A549 (cell line): ENCODE data around the gene HOOK2. TPM values are rescaled to one million over a fixed set of nuclear protein-coding genes. Genes with fewer than 3 reads are reported as not detected.
A peak's percentile ranks its signal among the peaks of the same experiment; 100 is the strongest.

Source experiments
- ATAC-seq, 2 experiments: fragments of 200-7000 bp in 1 of 2; fragments of >200 bp in 1 of 2; cut with Nextera tagmentation in 1 of 2; cut with Tn5 transposase in 1 of 2; 3 replicates each; pipeline versions ENCODE4 v1.8.0 to v1.9.1; 2018 to 2020; ENCODE audit warnings: mild to moderate bottlenecking in 1 of 2, moderate library complexity in 1 of 2
- CTCF ChIA-PET: fragments of 300-600 bp; sonication (Branson Sonifier 250); formaldehyde crosslinking; extraction: SDS; loops from one replicate; lab custom pipeline; 2021; ENCODE audit warnings: antibody characterized with exemption, inconsistent platforms; lab: Yijun Ruan, JAX
- POLR2A ChIA-PET: fragments of 350-600 bp; formaldehyde crosslinking; extraction: SDS; loops from one replicate; lab custom pipeline; 2021; ENCODE audit warnings: antibody characterized with exemption, inconsistent platforms; lab: Yijun Ruan, JAX
- DNase-seq, 2 experiments: peaks; one replicate each; pipeline versions ENCODE4 v3.0.0 to v3.0.0-alpha.2; 2011 to 2016; ENCODE audit warnings: low read depth in 1 of 2, low spot score in 1 of 2
- FAIRE-seq: peaks from 2 replicates; lab custom pipeline; 2011; peaks lifted over from hg19 to GRCh38; lab: Jason Lieb, UNC
- H3K27ac ChIP-seq, 2 experiments: fragments of >200 bp; sonication (Bioruptor Twin); formaldehyde crosslinking; 3 replicates each; pipeline ENCODE4 v1.5.1; 2016 to 2017
- H3K4me1 ChIP-seq: fragments of >200 bp; sonication (Bioruptor Twin); formaldehyde crosslinking; 3 replicates; pipeline ENCODE4 v1.6.1; 2016
- H3K4me2 ChIP-seq: fragments of >200 bp; sonication (Bioruptor Twin); formaldehyde crosslinking; 3 replicates; pipeline ENCODE4 v1.6.1; 2016
- H3K4me3 ChIP-seq: fragments of >200 bp; sonication (Bioruptor Twin); formaldehyde crosslinking; 3 replicates; pipeline ENCODE4 v1.5.1; 2016
- H3K9me3 ChIP-seq: fragments of >200 bp; sonication (Bioruptor Twin); formaldehyde crosslinking; 3 replicates; pipeline ENCODE4 v1.6.1; 2016
- BHLHE40 ChIP-seq: IDR thresholded peaks from 2 replicates; pipeline ENCODE4 v1.6.1; 2012; ENCODE audit warnings: low read depth, low read length, inconsistent platforms
- EHF ChIP-seq: fragments of 250-450 bp; sonication (Bioruptor Pico); IDR thresholded peaks from 2 replicates; pipeline ENCODE4 v1.5.0; 2020; ENCODE audit warnings: mild to moderate bottlenecking
- FOSB ChIP-seq: fragments of 250-450 bp; sonication (Bioruptor Pico); IDR thresholded peaks from 2 replicates; pipeline ENCODE4 v1.5.0; 2020; ENCODE audit warnings: mild to moderate bottlenecking, moderate library complexity
- FOSL2 ChIP-seq, 2 experiments: fragments of 450-650 bp in 1 of 2; fragments of >200 bp in 1 of 2; sonication (Bioruptor Twin) in 1 of 2; formaldehyde crosslinking; IDR thresholded peaks; 2 replicates each; pipeline versions ENCODE4 v1.5.0 to v1.6.1; 2016 to 2020; ENCODE audit warnings: mild to moderate bottlenecking in 1 of 2, moderate library complexity in 1 of 2
- GATA3 ChIP-seq: IDR thresholded peaks from 2 replicates; pipeline ENCODE4 v1.6.1; 2012; ENCODE audit warnings: borderline replicate concordance
- HEYL ChIP-seq: fragments of 250-450 bp; sonication (Bioruptor Pico); IDR thresholded peaks from 2 replicates; pipeline ENCODE4 v1.8.0; 2021; ENCODE audit warnings: mild to moderate bottlenecking, moderate library complexity
- KDM5A ChIP-seq: fragments of 200-600 bp; sonication (generic); IDR thresholded peaks from 2 replicates; pipeline ENCODE4 v1.6.1; 2016; ENCODE audit warnings: antibody characterized with exemption, mild to moderate bottlenecking
- MAFK ChIP-seq: fragments of 450-650 bp; IDR thresholded peaks from 2 replicates; pipeline ENCODE4 v1.6.1; 2014; ENCODE audit not compliant: partially characterized antibody
- MAZ ChIP-seq: fragments of 150-350 bp; IDR thresholded peaks from 2 replicates; pipeline ENCODE4 v1.6.1; 2014; ENCODE audit warnings: antibody characterized with exemption, low read depth, low read length, borderline replicate concordance
- NPAS2 ChIP-seq: fragments of 250-450 bp; sonication (Bioruptor Pico); IDR thresholded peaks from 2 replicates; pipeline ENCODE4 v1.8.0; 2022; ENCODE audit warnings: mild to moderate bottlenecking, moderate library complexity, borderline replicate concordance
- NR3C1 ChIP-seq: fragments of >200 bp; sonication (Bioruptor Twin); formaldehyde crosslinking; IDR thresholded peaks from 3 replicates; pipeline ENCODE4 v1.6.1; 2017
- RAD21 ChIP-seq, 2 experiments: fragments of >200 bp in 1 of 2; sonication (Bioruptor Twin) in 1 of 2; formaldehyde crosslinking in 1 of 2; IDR thresholded peaks in 1 of 2; conservative IDR thresholded peaks in 1 of 2; 2 replicates in 1 of 2; 3 replicates in 1 of 2; pipeline ENCODE4 v1.6.1; 2012 to 2018; ENCODE audit warnings: inconsistent platforms in 1 of 2
- RFX5 ChIP-seq: fragments of 450-650 bp; IDR thresholded peaks from 2 replicates; pipeline ENCODE4 v1.7.1; 2014; ENCODE audit warnings: antibody characterized with exemption, mild to moderate bottlenecking, moderate library complexity
- SMC3 ChIP-seq: fragments of >200 bp; sonication (Bioruptor Twin); formaldehyde crosslinking; IDR thresholded peaks from 3 replicates; pipeline ENCODE4 v1.6.1; 2018; ENCODE audit warnings: inconsistent platforms
- ZFP36 ChIP-seq: fragments of 450-650 bp; IDR thresholded peaks from 2 replicates; pipeline ENCODE4 v1.6.1; 2014; ENCODE audit warnings: borderline replicate concordance; ENCODE audit not compliant: partially characterized antibody
- WGBS: methylation state at CpG from one replicate; pipeline ENCODE4 v1.1.6; 2017; ENCODE audit errors: missing lambda C conversion rate; 5-methylcytosine and 5-hydroxymethylcytosine counted together
- polyA plus RNA-seq, 4 experiments: library from polyadenylated mRNA; depleted of rRNA in 3 of 4; stranded (reverse); fragments of >200 nt; fragmentation: RNase III in 1 of 4; extraction: RNeasy Plus Mini Kit Qiagen cat#74134 plus additional on column Dnase treatment in 1 of 4; gene quantifications; 2 replicates in 3 of 4; 3 replicates in 1 of 4; pipeline ENCODE4 v1.2.3, GENCODE V29; 2011 to 2017
- TF ChIP-seq, protein P1 (sequence below): fragments of 150-350 bp; IDR thresholded peaks from 2 replicates; pipeline ENCODE4 v1.6.1; 2014; ENCODE audit warnings: low read depth, mild to moderate bottlenecking, low read length
- TF ChIP-seq, protein P2 (sequence below): fragments of 250-450 bp; sonication (Bioruptor Pico); IDR thresholded peaks from 2 replicates; pipeline ENCODE4 v1.5.0; 2021; ENCODE audit warnings: mild to moderate bottlenecking, moderate library complexity, borderline replicate concordance
- TF ChIP-seq, protein P3 (sequence below): IDR thresholded peaks from 2 replicates; pipeline ENCODE4 v1.6.1; 2012
- TF ChIP-seq, protein P4 (sequence below): fragments of >200 bp; sonication (Bioruptor Twin); formaldehyde crosslinking; IDR thresholded peaks from 3 replicates; pipeline ENCODE4 v1.5.1; 2016

Gene HOOK2
- polyA plus RNA-seq, 2 of the 4 experiments (the other 2 are of a cell fraction): 8.3 to 21.5 TPM

DNA sequence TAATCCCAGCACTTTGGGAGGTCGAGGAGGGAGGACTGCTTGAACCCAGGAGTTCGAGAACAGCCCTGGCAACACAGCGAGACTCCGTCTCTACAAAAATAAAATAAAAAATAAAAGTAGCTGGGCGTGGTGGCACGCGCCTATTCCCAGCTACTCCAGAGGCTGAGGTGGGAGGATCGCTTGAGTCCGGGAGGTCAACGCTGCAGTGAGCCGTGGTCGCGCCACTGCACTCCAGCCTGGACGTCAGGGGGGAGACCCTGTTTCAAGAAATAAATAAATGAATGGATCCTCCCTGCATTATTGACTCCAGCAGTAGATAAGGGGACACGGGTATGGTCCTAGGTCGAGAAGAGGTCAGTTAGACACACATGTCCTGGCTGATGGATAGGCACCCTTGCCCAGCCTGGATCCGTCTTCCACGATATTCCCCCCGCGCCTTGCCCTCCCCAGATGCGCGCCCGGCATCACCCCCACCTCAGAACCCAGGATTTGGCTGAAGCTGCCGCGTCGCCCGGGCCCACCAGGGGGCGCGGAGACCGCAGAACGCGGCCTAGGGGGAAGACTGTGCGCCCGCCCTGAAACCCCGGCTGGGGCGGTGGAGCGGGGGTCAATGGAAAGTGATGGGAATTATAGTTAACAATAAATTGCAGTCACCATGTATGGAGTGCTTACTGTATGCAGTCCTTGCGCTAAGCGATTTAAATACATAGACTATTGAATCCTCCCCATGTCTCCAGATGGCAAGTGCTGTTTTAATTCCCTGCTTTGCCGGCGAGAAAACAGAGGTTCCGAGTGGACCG, 2.1 kb upstream of the HOOK2 start:
- DNase-seq (peak in 1 of 2 experiments; percentile 77), ATAC-seq (peak; percentile 56 to 75), FAIRE-seq (no peak)
- Histone ChIP-seq H3K27ac (peak overlapping the region; percentile 91 to 99), H3K9me3 (no peaks in the 10 kb centered on the region), H3K4me2 (peak overlapping the region; percentile 86), H3K4me3 (peak overlapping the region; percentile 55), H3K4me1 (peaks cover 40% of the 10 kb centered on the region)
- TF ChIP-seq NPAS2 (no peak), RFX5 (no peak), RAD21 (conservative IDR thresholded peaks at IDR 0.05 in 1 of 2, IDR thresholded peaks at IDR 0.05 in 1 of 2) (peak; percentile 75 to 80), SMC3 (peak; percentile 90), EHF (CRISPR knock-in tag) (no peak), MAZ (peak; percentile 16; the same call in 1 of the 2 replicates), FOSL2 (IDR thresholded peaks at IDR 0.05) (no peak), FOSL2 (CRISPR knock-in tag; IDR thresholded peaks at IDR 0.05) (0 out of 2 replicates have a peak, but pooled peaks have one; percentile 6), NR3C1 (no peak), MAFK (no peak), FOSB (CRISPR knock-in tag) (no peak), GATA3 (peak; percentile 7; the same call in 1 of the 2 replicates), ZFP36 (no peak), BHLHE40 (no peak), KDM5A (no peak)
- TF ChIP-seq, protein P1, sequence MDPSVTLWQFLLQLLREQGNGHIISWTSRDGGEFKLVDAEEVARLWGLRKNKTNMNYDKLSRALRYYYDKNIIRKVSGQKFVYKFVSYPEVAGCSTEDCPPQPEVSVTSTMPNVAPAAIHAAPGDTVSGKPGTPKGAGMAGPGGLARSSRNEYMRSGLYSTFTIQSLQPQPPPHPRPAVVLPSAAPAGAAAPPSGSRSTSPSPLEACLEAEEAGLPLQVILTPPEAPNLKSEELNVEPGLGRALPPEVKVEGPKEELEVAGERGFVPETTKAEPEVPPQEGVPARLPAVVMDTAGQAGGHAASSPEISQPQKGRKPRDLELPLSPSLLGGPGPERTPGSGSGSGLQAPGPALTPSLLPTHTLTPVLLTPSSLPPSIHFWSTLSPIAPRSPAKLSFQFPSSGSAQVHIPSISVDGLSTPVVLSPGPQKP: no peak
- TF ChIP-seq, protein P2, sequence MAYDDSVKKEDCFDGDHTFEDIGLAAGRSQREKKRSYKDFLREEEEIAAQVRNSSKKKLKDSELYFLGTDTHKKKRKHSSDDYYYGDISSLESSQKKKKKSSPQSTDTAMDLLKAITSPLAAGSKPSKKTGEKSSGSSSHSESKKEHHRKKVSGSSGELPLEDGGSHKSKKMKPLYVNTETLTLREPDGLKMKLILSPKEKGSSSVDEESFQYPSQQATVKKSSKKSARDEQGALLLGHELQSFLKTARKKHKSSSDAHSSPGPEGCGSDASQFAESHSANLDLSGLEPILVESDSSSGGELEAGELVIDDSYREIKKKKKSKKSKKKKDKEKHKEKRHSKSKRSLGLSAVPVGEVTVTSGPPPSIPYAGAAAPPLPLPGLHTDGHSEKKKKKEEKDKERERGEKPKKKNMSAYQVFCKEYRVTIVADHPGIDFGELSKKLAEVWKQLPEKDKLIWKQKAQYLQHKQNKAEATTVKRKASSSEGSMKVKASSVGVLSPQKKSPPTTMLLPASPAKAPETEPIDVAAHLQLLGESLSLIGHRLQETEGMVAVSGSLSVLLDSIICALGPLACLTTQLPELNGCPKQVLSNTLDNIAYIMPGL (CRISPR knock-in tag): 0 out of 2 replicates have a peak, but pooled peaks have one; percentile 58
- TF ChIP-seq, protein P3, sequence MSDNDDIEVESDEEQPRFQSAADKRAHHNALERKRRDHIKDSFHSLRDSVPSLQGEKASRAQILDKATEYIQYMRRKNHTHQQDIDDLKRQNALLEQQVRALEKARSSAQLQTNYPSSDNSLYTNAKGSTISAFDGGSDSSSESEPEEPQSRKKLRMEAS: peak; percentile 58
- TF ChIP-seq, protein P4, sequence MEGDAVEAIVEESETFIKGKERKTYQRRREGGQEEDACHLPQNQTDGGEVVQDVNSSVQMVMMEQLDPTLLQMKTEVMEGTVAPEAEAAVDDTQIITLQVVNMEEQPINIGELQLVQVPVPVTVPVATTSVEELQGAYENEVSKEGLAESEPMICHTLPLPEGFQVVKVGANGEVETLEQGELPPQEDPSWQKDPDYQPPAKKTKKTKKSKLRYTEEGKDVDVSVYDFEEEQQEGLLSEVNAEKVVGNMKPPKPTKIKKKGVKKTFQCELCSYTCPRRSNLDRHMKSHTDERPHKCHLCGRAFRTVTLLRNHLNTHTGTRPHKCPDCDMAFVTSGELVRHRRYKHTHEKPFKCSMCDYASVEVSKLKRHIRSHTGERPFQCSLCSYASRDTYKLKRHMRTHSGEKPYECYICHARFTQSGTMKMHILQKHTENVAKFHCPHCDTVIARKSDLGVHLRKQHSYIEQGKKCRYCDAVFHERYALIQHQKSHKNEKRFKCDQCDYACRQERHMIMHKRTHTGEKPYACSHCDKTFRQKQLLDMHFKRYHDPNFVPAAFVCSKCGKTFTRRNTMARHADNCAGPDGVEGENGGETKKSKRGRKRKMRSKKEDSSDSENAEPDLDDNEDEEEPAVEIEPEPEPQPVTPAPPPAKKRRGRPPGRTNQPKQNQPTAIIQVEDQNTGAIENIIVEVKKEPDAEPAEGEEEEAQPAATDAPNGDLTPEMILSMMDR: peak; percentile 77
- POLR2A ChIA-PET: interaction anchor here (1.0 to 3.9 kb wide), 3 partner anchors 11 to 40 kb away, joined by 3 to 122 read pairs (median 24); partner anchors contain the start of genes GET3 and JUNB
- 14% methylated on average over 26 of the region's 43 CpGs for WGBS
- CTCF ChIA-PET: interaction anchor here (0.6 to 29.7 kb wide), 11 partner anchors 10 to 105 kb away, joined by 3 to 901 read pairs (median 5); partner anchors contain the start of genes BEST2, GET3, JUNB and PRDX2

DNA sequence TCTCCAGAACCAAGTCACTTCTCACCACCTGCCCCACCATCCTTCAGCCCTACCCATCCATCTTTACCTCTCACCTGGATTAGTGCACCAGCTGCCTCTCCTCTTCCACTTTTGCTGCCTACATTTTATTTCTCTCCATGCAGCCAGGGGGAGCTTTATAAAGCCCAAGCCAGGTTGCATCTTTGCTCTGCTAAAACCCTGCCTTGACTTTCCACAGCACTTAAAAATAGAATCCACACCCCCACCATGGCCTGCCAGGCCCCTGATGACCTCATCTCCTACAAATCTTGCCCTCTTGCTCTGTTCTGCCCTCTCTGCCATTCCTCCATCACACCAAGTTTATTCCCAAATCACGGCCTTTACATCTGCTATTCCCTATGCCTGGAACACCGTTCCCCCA, 1.8 kb downstream of the HOOK2 start:
- Histone ChIP-seq H3K4me3 (no peak overlapping the region), H3K4me1 (peaks cover 16% of the 10 kb centered on the region; the same call in 2 of the 3 replicates), H3K27ac (no peak overlapping the region), H3K9me3 (no peaks in the 10 kb centered on the region), H3K4me2 (no peak overlapping the region)
- 89% methylated on average over 2 of the region's 2 CpGs for WGBS
- no peak for FAIRE-seq
- ChIA-PET CTCF (interaction anchor here (0.5 to 29.7 kb wide), 7 partner anchors 14 to 83 kb away, joined by 3 to 901 read pairs (median 4); partner anchors contain the start of genes BEST2, GET3, JUNB and MAST1), POLR2A (interaction anchor here (0.6 to 2.3 kb wide), 2 partner anchors 16 to 18 kb away, joined by 3 to 7 read pairs; partner anchors contain the start of gene JUNB)
- TF ChIP-seq RAD21 (conservative IDR thresholded peaks at IDR 0.05 in 1 of 2, IDR thresholded peaks at IDR 0.05 in 1 of 2) (0 out of 5 replicates have a peak, but pooled peaks have one; percentile 4 to 15), HEYL (CRISPR knock-in tag) (no peak)
- no peak for ATAC-seq
- peak in 1 of 2 experiments; percentile 44 for DNase-seq
